HL-60/S4 treated with retinoic acid at 250 ng/mL for 4 days and 3 days (cell line): ENCODE measurements around the gene STOML3.
"Not testable (repeated sequence)": the region's sequence is repeated elsewhere in the genome, so short reads cannot be mapped to it uniquely, and the experiment has no call there.

Source experiments
- in situ Hi-C: fragments of 300-500 bp; cut with MboI; formaldehyde crosslinking; loops from 2 replicates; pipeline ENCODE4 v1.7.0; 2022; ENCODE audit warnings: low sequenced_read_pairs

Gene STOML3

GRCh38 chr13:38990693-38991092 is at the start of gene STOML3:
Gene STOML3, minus strand, starts transcription at chr13:38990831. Its CDS starts 110 bp downstream, at chr13:38990721.
- in situ Hi-C loops: no loop called here

DNA sequence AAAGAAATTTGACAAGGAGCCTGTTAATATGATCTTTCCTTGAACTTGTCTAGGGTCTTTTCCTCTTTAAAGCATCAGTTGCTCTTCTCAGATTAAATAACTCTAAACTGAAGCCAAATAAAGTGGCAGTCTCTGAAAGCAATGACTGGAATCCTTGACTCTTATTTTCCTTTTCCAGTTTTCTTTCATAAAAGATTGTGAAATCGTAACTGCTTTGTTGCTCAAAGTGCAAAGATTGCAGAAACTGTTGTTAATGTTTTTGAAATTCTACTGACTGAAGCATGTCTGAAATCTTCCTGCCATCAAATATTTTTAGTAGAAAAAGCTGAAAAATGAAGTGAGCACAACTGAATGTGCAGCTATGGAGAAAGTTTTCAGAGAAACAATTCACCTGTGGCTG is 49.6 kb upstream of the STOML3 start:
- in situ Hi-C loops: no loop called here

DNA sequence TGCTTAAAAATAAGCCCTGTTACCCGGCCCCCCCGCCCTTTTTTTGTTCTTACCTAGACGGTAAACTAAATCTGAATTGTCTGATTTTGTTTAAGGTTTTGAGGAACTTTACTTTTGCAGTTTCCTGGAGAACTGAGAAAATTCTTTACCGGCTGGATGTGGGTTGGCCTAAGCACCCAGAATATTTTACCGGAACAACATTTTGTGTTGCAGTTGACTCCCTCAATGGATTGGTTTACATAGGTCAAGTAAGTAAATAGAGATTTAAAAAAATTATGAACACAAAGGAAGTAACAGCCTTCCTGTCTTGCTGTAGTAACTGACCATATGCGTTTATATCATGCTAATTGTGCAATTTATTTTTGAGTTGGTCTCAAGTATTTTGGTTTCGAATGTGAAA is 48.4 kb upstream of the STOML3 start:
- in situ Hi-C loops: no loop called here

DNA sequence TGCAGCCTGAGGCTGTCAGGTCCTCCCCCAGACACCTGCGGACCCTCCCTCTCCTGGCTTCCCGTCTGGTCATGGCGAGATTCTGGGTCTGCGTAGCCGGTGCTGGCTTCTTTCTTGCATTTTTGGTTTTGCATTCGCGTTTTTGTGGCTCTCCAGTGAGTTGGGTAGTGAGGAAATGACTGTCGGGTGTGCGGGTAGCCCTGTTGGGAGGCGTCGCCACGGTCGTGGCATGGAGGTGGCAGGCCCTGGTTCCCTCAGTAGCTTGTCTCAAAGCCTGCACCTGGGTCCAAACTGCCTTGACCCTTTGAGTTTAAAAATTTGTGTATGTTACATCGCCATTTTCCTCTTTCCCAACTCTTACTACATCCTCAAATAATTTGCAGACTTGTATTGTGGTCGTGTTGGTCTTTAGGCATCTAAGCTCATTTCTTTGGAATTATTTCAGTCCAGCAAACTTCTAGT is 48.0 kb upstream of the STOML3 start:
- in situ Hi-C loops: no loop called here

GRCh38 chr13:39037880-39038568 is 47.4 kb upstream of the STOML3 start, which contains the start of the genes NHLRC3 and PROSER1:
Gene NHLRC3, plus strand, starts transcription at chr13:39038456. Its CDS starts 184 bp downstream, at chr13:39038640.
Gene PROSER1, minus strand, starts transcription at chr13:39038089. Its CDS starts 847 bp downstream, at chr13:39037242.
- in situ Hi-C loops: no loop called here

GRCh38 chr13:39037410-39037879 is 46.8 kb upstream of the STOML3 start:
- in situ Hi-C loops: no loop called here

- in situ Hi-C loops: no loop called here
Observed at GRCh38 chr13:39036212-39036611, 45.6 kb upstream of the STOML3 start.

- in situ Hi-C loops: no loop called here
Observed at GRCh38 chr13:39035799-39036198, 45.2 kb upstream of the STOML3 start.

DNA sequence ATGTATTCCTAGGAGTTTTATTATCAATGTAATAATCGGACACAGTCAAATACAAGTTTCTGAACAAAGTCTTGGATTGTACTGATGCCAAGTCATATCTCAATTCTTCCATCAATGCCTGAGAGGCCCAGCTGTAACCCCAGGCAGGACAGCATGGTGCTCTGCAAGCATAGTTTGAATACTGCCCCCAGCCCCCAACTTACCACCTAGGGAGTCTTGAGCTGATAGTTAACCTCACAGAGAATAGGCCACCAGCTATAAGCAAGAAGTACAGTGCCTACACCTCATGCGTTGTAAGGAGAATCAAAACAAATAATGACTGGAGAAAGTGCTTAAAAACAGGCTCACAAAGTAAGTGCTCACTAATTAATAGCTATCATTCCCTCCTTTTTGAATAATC is 44.6 kb upstream of the STOML3 start:
- in situ Hi-C loops: no loop called here

GRCh38 chr13:39034085-39034484 is 43.5 kb upstream of the STOML3 start:
- in situ Hi-C loops: no loop called here

DNA sequence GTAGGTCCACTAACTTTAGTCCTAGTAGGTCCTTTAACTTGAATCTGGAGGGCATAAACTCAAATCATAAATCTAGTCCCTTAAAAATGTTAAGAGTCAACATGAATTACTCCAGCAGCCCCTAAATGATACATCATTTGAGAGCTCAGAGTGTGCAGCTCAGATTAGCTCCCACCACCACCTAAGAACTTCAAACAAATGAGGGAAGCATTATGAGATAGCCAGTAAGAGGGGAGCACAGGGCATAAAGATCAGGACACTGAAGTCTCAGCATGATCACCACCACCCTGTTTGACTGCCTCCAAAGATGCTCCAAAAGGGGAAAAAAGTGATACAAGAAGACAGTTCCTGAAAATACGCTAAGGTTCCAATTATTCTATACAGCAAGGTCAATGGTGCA is 41.5 kb upstream of the STOML3 start:
- in situ Hi-C loops: no loop called here

DNA sequence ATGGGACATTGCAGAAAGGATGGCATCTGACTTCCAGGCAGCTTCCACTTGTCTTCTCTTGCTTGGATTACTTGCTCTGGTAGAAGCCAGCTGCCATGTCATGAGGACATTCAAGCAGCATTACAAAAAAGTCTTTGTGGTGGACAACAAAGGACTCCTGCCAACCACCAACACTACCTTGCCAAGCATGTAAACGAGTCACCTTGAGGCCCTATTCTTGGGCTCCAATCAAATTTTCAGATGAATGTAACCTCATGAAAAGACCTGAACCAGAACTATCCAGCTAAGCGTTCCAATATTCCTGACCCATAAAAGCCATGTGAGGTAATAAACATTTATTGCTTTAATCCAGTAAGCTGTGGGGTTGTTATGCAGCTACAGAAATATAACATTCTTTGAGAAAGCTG is 34.8 kb upstream of the STOML3 start:
- in situ Hi-C loops: no loop called here

- in situ Hi-C loops: no loop called here
Observed at GRCh38 chr13:39023761-39024160, 33.1 kb upstream of the STOML3 start.

GRCh38 chr13:39023316-39023715 is 32.7 kb upstream of the STOML3 start:
- in situ Hi-C loops: no loop called here

GRCh38 chr13:39020853-39021462 is 30.3 kb upstream of the STOML3 start:
- in situ Hi-C loops: no loop called here

DNA sequence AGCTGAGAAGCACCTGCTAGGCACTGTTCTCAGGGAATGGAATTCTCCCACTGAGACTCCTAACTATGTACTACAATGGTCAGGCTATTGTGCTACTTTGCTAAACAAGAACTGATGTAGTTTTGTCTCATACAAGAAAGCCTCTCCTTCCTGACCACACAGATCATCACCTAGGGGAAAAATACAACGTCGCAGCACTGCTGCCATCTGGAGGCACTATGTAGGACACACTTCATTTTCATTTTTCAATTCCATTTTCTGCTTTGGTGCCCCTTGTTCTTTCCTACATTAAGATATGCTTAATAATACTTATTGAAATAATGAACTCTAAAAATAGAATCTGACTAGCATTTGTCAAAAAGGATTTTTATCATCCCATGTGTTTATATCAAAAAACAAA is 26.2 kb upstream of the STOML3 start:
- in situ Hi-C loops: no loop called here

DNA sequence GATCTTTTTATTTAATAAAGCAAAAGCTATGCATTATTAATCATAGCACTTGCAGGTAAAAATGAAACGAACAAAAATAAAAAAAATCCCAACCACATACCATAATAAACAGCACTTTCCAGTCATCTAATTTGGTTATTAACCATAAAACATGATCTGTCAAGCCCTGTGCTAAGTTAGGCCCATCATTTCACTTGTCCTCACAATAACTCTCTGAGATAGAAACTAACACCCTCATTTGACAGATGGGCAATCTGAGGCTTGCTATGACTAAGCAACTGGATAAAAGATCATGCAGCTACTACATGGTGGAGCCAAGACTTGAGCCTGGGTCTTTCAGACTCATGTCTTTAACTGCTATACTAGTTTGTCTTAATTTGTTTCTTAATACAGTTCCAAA is 25.5 kb upstream of the STOML3 start:
- in situ Hi-C loops: no loop called here

DNA sequence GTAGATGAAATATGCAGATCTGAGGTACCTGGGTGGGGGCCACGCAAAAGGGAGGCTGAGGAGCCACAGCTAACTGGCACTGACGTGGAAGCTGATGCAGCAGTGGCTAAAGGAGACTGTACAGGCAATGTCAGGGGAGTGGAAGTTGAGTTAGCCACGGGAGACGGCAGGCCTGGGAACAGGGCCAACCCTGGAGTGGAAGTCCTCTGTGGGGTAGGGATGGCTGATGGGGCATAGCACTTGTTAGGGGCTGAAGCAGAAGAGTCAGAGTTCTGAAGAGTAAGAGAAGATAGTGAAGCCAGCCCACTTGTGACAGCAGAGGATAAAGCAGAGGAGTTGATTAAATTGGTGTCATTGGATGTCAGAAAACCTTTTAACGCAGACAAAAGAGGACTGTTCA is 22.8 kb upstream of the STOML3 start:
- in situ Hi-C loops: no loop called here

GRCh38 chr13:39012608-39013007 is 22.0 kb upstream of the STOML3 start:
- in situ Hi-C loops: no loop called here

- in situ Hi-C loops: not testable (repeated sequence)
Observed at GRCh38 chr13:39006371-39007111, 15.9 kb upstream of the STOML3 start.

DNA sequence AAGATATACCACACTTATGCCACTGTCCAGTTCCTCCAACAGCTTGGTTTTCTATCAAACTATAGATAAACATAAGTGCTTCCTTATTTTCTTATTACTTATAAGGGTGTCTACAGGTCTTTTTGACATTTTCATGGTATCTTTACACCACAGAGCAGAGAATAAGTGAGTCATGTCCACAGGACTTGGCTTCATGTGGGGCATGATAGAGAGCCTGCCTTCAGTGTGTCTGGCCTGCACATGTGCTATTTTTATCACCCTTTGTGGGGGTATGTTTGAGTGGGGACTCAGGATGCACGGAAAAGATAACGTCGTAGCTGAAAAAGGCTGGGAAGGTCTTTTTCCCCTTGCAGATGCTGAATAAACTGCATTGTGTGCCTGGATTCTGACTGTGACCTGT is 8.1 kb upstream of the STOML3 start:
- in situ Hi-C loops: no loop called here

DNA sequence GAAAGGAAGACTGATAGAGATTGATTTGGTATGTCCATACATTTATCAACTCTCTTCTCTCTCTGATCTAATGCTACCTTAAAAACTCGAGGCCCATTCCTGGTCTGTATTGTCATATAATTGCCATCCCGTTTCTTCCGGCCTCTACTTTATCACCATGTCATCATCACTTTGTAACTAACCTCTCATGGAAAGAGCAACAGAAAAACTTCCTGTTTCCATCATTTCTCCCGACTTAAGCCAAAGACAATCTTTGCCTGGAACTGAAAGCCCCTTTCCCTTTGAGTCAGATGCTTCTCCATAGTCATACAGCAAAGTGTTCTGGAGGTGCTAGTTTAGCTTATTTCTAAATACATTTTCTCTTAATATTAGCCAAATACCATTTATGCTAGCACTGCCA is 2.8 kb upstream of the STOML3 start:
- in situ Hi-C loops: no loop called here
